T-helper 1 cell treated with Interleukin-12 subunit alpha and Interleukin-12 subunit beta and Interleukin-4 antibody, amounts not matched to agents 30 μg/mL and 1 μg/mL, for 36 hours (primary cell): ENCODE data around the gene COX5A.
A peak's percentile ranks its signal among the peaks of the same experiment; 100 is the strongest.
"Not testable (repeated sequence)": the region's sequence is repeated elsewhere in the genome, so short reads cannot be mapped to it uniquely, and the experiment has no call there.

Experiments used
- H3K27ac Mint-ChIP-seq: one replicate; pipeline ENCODE4 v1.8.0; 2021; ENCODE audit warnings: mild to moderate bottlenecking, mixed read lengths
- H3K27me3 Mint-ChIP-seq: one replicate; pipeline ENCODE4 v1.8.0; 2021; ENCODE audit warnings: low read depth, mixed read lengths
- H3K36me3 Mint-ChIP-seq: one replicate; pipeline ENCODE4 v1.8.0; 2021; ENCODE audit warnings: low read depth, mixed read lengths
- H3K4me1 Mint-ChIP-seq: one replicate; pipeline ENCODE4 v1.8.0; 2021; ENCODE audit warnings: low read depth, mixed read lengths
- H3K4me3 Mint-ChIP-seq: one replicate; pipeline ENCODE4 v1.8.0; 2021; ENCODE audit warnings: mild to moderate bottlenecking, moderate library complexity, mixed read lengths
- H3K9me3 Mint-ChIP-seq: one replicate; pipeline ENCODE4 v1.8.0; 2021; ENCODE audit warnings: mixed read lengths

COX5A gene

GRCh38 chr15:74928771-74929198, 9.1 kb downstream of the COX5A start:
- no peak overlapping the region for H3K4me3 Mint-ChIP-seq
- peaks cover 10% of the 10 kb centered on the region for H3K4me1 Mint-ChIP-seq
- H3K9me3 Mint-ChIP-seq, result no peaks in the 10 kb centered on the region
- peaks cover 23% of the 10 kb centered on the region for H3K36me3 Mint-ChIP-seq
- no peaks in the 10 kb centered on the region for H3K27me3 Mint-ChIP-seq
- no peak overlapping the region for H3K27ac Mint-ChIP-seq

DNA sequence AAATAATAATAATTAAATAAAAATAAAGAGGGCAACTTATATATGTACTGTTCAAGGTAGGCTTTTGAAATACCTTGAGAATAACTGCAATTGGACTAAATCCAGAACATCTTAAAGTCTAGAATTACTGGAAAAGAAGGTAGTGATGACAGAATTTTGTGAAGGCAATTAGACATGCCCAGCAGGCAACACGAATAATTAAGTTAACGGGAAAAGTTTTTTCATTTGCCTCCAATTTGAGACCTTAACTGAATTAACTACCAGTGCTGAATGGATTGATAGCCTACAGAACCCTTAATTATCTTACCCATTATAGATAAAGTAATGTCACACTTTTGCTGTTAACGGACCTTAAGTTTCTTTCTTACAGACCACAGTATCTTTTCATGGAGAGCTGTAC, 13.3 kb downstream of the COX5A start:
- Mint-ChIP-seq H3K9me3 (no peaks in the 10 kb centered on the region), H3K36me3 (peaks cover 37% of the 10 kb centered on the region), H3K27ac (no peak overlapping the region), H3K27me3 (no peaks in the 10 kb centered on the region), H3K4me1 (peaks cover 5% of the 10 kb centered on the region), H3K4me3 (no peak overlapping the region)

GRCh38 chr15:74920456-74920855, 17.4 kb downstream of the COX5A start:
- Mint-ChIP-seq H3K27ac (no peak overlapping the region), H3K36me3 (peaks cover 39% of the 10 kb centered on the region), H3K9me3 (no peaks in the 10 kb centered on the region)

DNA sequence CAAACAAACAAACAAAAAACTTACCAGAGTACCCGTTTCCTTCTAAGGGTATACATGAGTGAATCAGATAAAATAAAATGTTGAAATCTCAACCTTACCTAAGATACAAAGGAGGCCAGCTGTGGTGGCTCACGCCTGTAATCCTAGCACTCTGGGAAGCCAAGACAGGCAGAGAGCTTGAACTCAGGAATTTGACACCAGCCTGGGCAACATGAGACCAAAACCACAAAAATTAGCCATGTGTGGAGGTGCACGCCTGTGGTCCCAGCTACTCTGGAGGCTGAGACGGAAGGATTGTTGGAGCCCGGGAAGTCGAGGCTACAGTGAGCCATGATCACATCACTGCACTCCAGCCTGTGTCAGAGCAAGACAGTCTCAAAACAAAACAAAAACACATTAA, 20.2 kb downstream of the COX5A start:
- H3K36me3 Mint-ChIP-seq, result peaks cover 32% of the 10 kb centered on the region
- no peak overlapping the region for H3K4me3 Mint-ChIP-seq
- H3K9me3 Mint-ChIP-seq, result no peaks in the 10 kb centered on the region
- H3K27ac Mint-ChIP-seq, result no peak overlapping the region
- no peaks in the 10 kb centered on the region for H3K27me3 Mint-ChIP-seq
- H3K4me1 Mint-ChIP-seq, result peaks cover 2% of the 10 kb centered on the region

More at GRCh38 chr15:74920456-74920855, 17.4 kb downstream of the COX5A start:
- Mint-ChIP-seq H3K4me3 (no peak overlapping the region), H3K27me3 (no peaks in the 10 kb centered on the region), H3K4me1 (peaks cover 5% of the 10 kb centered on the region)

DNA sequence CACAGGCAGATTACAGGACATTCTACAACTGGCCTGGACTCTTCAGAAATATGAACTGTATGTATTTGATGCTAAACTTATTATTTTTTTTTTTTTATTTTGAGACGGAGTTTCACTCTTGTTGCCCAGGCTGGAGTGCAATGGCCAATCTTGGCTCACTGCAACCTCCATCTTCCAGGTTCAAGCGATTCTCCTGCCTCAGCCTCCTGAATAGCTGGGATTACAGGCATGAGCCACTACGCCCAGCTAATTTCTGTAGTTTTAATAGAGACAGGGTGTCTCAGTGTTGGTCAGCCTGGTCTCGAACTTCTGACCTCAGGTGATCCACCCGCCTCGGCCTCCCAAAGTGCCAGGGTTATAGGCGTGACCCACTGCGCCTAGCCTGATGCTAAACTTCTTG, 24.1 kb downstream of the COX5A start:
- H3K4me1 Mint-ChIP-seq, result not testable (repeated sequence)

GRCh38 chr15:74913041-74913440, 24.8 kb downstream of the COX5A start:
- H3K27me3 Mint-ChIP-seq, result no peaks in the 10 kb centered on the region
- H3K4me3 Mint-ChIP-seq, result no peak overlapping the region
- no peaks in the 10 kb centered on the region for H3K9me3 Mint-ChIP-seq
- H3K36me3 Mint-ChIP-seq, result peaks cover 4% of the 10 kb centered on the region
- no peaks in the 10 kb centered on the region for H3K4me1 Mint-ChIP-seq
- no peak overlapping the region for H3K27ac Mint-ChIP-seq

More for the DNA sequence above, 24.1 kb downstream of the COX5A start:
- Mint-ChIP-seq H3K36me3 (peaks cover 10% of the 10 kb centered on the region), H3K27ac (peak overlapping the region; percentile 45)
- not testable (repeated sequence) for H3K4me3 Mint-ChIP-seq, H3K9me3 Mint-ChIP-seq, H3K27me3 Mint-ChIP-seq

DNA sequence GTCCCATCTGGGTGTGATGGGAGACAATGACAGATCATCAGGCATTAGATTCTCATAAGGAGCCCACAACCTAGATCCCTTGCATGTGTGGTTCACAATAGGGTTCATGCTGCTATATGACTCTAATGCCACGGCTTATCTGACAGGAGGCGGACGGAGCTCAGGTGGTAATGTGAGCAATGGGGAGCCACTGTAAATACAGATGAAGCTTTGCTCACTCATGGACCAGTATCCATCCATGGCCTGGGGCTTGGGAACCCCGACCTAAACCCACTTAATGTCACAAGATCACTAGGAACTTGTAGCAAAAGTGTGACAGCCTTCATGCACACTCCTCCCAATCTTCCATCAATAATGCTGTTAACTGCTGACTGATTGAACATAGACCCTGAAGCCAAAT, 29.2 kb downstream of the COX5A start:
- H3K36me3 Mint-ChIP-seq, result peaks cover 18% of the 10 kb centered on the region
- H3K9me3 Mint-ChIP-seq, result no peaks in the 10 kb centered on the region
- H3K27ac Mint-ChIP-seq, result no peak overlapping the region
- peaks cover 30% of the 10 kb centered on the region for H3K4me1 Mint-ChIP-seq
- no peaks in the 10 kb centered on the region for H3K27me3 Mint-ChIP-seq
- no peak overlapping the region for H3K4me3 Mint-ChIP-seq

DNA sequence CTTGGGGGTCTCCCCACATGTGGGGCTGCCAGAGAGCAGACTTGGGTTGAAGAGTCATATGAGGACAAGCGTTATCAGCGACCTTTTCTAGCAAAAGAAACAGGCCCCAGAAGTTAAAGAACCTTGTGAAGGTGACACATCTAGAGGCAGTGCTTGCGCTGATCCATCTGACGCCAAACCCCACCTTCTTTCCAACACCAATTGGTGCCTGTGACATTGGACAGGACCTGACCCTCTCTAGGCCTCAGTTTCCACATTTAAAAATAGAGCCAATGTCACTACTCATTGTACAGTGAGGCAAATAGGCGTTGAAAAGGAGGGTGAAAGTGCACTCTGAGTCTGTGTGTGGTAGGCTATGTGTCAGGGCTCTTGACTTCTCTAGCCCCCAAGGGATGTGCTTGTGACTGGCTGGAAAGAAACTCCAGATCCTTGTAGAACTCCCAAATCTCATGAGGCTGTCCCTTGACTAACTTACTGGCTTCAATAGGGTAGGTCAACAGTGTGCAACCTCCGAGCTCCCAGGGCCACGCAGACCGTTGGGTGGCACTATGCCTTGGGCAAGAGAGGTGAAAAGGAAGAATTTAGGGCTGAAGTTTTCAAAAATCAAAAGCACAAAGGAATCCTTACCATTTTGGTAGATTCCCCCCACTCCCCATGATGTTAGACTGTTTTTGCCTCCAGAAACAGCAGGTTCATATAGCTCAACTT, 30.6 kb downstream of the COX5A start:
- H3K36me3 Mint-ChIP-seq, result peaks cover 26% of the 10 kb centered on the region
- peaks cover 30% of the 10 kb centered on the region for H3K4me1 Mint-ChIP-seq
- no peaks in the 10 kb centered on the region for H3K27me3 Mint-ChIP-seq
- H3K4me3 Mint-ChIP-seq, result peak overlapping the region; percentile 96
- H3K9me3 Mint-ChIP-seq, result no peaks in the 10 kb centered on the region
- H3K27ac Mint-ChIP-seq, result peak overlapping the region; percentile 92

DNA sequence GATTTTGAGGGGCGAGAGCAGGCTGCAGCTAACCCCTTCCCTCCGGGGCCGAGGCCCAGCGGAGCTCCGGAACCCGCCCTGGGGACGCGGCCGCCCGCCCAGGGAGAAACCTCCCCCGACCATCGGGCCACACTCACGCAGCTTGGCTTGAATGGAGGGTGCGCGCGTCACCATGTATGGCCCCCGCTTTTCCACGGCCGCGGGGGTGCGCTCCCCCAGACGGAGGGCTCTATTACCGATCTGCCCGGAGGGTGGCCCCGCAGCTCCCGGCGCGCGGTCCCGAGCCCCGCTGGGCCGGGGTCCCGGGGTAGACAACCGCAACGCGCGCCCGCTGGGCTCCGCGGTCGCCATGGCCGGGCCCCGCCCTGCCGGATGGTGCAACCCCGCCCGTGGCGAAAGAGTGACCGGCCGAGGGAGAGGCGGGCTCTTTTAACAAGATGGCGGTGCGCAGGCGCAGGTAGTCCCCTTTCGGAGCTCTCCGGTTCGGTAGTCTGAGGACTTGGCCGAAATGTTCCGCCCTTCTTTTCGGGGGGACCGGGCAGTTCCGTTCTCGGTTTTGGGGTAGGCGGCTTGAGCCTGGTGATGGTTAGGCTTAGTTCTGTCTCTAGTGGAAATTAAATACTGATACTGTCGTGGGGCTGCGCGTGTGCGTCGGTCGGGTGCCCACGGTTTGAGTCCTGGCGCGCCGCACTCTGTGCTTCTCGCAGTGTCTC, 31.3 kb downstream of the COX5A start, which contains the start of gene FAM219B:
Gene FAM219B, minus strand, starts transcription at position 402 of the 713 bp plus-strand sequence. Its CDS starts 51 bp downstream, at position 351.
- Mint-ChIP-seq H3K36me3 (peaks cover 32% of the 10 kb centered on the region), H3K9me3 (no peaks in the 10 kb centered on the region), H3K27ac (peak within 1 kb of the TSS; percentile 92), H3K4me3 (peak within 1 kb of the TSS; percentile 96), H3K27me3 (no peaks in the 10 kb centered on the region), H3K4me1 (peaks cover 35% of the 10 kb centered on the region)

DNA sequence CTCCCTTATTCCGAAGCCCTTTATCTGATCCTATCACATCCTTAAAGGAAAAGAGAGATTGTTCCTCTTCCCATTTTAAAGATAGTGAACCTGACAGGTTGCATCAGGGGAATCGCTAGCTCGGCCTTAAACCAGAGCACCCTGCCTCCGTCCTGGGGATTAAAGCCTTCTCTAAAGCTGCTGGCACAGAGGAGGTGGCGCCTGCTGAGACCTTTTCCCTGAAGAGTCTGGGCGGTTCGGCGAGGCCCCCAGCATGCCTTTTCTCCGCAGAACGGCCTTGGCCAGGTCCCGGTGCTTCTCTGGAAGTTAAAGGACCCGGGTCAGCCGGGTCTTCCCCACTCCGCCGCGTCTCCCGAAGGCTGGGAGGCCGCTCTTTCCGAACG, 31.8 kb downstream of the COX5A start:
- H3K27ac Mint-ChIP-seq, result peak overlapping the region; percentile 41
- H3K4me3 Mint-ChIP-seq, result peak overlapping the region; percentile 86
- H3K4me1 Mint-ChIP-seq, result peaks cover 37% of the 10 kb centered on the region
- no peaks in the 10 kb centered on the region for H3K9me3 Mint-ChIP-seq
- H3K36me3 Mint-ChIP-seq, result peaks cover 33% of the 10 kb centered on the region
- no peaks in the 10 kb centered on the region for H3K27me3 Mint-ChIP-seq

- no peaks in the 10 kb centered on the region for H3K27me3 Mint-ChIP-seq
- peaks cover 41% of the 10 kb centered on the region for H3K4me1 Mint-ChIP-seq
- H3K9me3 Mint-ChIP-seq, result no peaks in the 10 kb centered on the region
- peaks cover 40% of the 10 kb centered on the region for H3K36me3 Mint-ChIP-seq
- peak overlapping the region; percentile 86 for H3K4me3 Mint-ChIP-seq
- no peak overlapping the region for H3K27ac Mint-ChIP-seq
These were observed 33.6 kb downstream of the COX5A start for GRCh38 chr15:74904190-74904805.

- Mint-ChIP-seq H3K36me3 (peaks cover 40% of the 10 kb centered on the region), H3K27ac (no peak overlapping the region), H3K27me3 (no peaks in the 10 kb centered on the region), H3K4me1 (peaks cover 44% of the 10 kb centered on the region), H3K4me3 (peak overlapping the region; percentile 27), H3K9me3 (no peaks in the 10 kb centered on the region)
These were observed 34.2 kb downstream of the COX5A start for GRCh38 chr15:74903676-74904075.

- Mint-ChIP-seq H3K36me3 (peaks cover 40% of the 10 kb centered on the region), H3K4me1 (peaks cover 42% of the 10 kb centered on the region), H3K9me3 (no peaks in the 10 kb centered on the region), H3K4me3 (no peak overlapping the region), H3K27me3 (no peaks in the 10 kb centered on the region), H3K27ac (peak overlapping the region; percentile 9)
These were observed 35.4 kb downstream of the COX5A start for GRCh38 chr15:74902295-74903075.

GRCh38 chr15:74901612-74902063, 36.2 kb downstream of the COX5A start:
- H3K4me3 Mint-ChIP-seq, result no peak overlapping the region
- no peaks in the 10 kb centered on the region for H3K9me3 Mint-ChIP-seq
- no peaks in the 10 kb centered on the region for H3K27me3 Mint-ChIP-seq
- H3K27ac Mint-ChIP-seq, result peak overlapping the region; percentile 36
- H3K36me3 Mint-ChIP-seq, result peaks cover 43% of the 10 kb centered on the region
- peaks cover 34% of the 10 kb centered on the region for H3K4me1 Mint-ChIP-seq
